Left lung (tissue), 10 donors: ENCODE data around the gene CFAP73. TPM values are rescaled to one million over a fixed set of nuclear protein-coding genes. Genes with fewer than 3 reads are reported as not detected.

Experiments
- ATAC-seq: fragments of 200-7000 bp; cut with Tn5 transposase; one replicate; pipeline ENCODE4 v1.9.1; 2020; ENCODE audit warnings: moderate library complexity
- DNase-seq, 4 donors: peaks; one replicate each; pipeline ENCODE4 v3.0.0-alpha.2; 2013 to 2020
- H3K27ac ChIP-seq, 2 donors: fragments of 200-600 bp; sonication (generic) in 1 of 2; one replicate each; pipeline versions ENCODE4 v1.5.0 to v1.8.0; 2020 to 2021
- H3K27me3 ChIP-seq, 2 donors: fragments of 200-600 bp; sonication (generic) in 1 of 2; one replicate each; pipeline versions ENCODE4 v1.5.0 to v1.8.0; 2020 to 2021
- H3K36me3 ChIP-seq, 2 donors: fragments of 200-600 bp; sonication (generic) in 1 of 2; one replicate each; pipeline versions ENCODE4 v1.5.0 to v1.8.0; 2020 to 2021
- H3K4me1 ChIP-seq, 2 donors: fragments of 200-600 bp; one replicate each; pipeline ENCODE4 v1.8.0; 2021
- H3K4me3 ChIP-seq, 2 donors: fragments of 200-600 bp; sonication (generic) in 1 of 2; one replicate each; pipeline versions ENCODE4 v1.5.0 to v1.8.0; 2020 to 2021; ENCODE audit warnings: mild to moderate bottlenecking in 1 of 2
- H3K9me3 ChIP-seq, 2 donors: fragments of 200-600 bp; sonication (generic) in 1 of 2; one replicate each; pipeline versions ENCODE4 v1.5.0 to v1.8.0; 2020 to 2021
- CTCF ChIP-seq, 2 donors: fragments of 200-600 bp; sonication (generic) in 1 of 2; IDR thresholded peaks; one replicate each; pipeline versions ENCODE4 v1.5.0 to v1.8.0; 2021; ENCODE audit warnings: antibody characterized with exemption in 2 of 2
- intact Hi-C, 2 donors: fragments of 100-400 bp; cut with DNase I; formaldehyde crosslinking; loops; one replicate each; pipeline versions ENCODE4 v1.11.2 to v1.14.2; 2022
- polyA plus RNA-seq, 6 donors: library from polyadenylated mRNA; unstranded; fragments of 120-200 nt; gene quantifications; one replicate each; pipeline ENCODE4 v1.2.1, GENCODE V29; 2013; ENCODE audit not compliant: insufficient read length in 6 of 6
- total RNA-seq, 2 donors: library from RNA; stranded (reverse); fragmentation: NEBNext Ultra II Directional; extraction: Animal tissue kit (Norgen Biotek cat#: 25700); gene quantifications; one replicate each; pipeline ENCODE4 v1.2.1, GENCODE V29; 2021
- donor health status: DM: no; HTN: yes; CAD: no.
- donor health status: DM: no; HTN: no; CAD: no.

The CFAP73 gene
- total and polyA plus RNA-seq, 8 donors = 0.66 to 5.4 (median 3.6) TPM; not detected in 1

- no peaks in the 10 kb centered on the region for H3K4me1 ChIP-seq
- no peak for ATAC-seq
- H3K4me3 ChIP-seq = no peak overlapping the region
- H3K36me3 ChIP-seq = peaks cover 0 to 100% of the 10 kb centered on the region in 2 donors
- intact Hi-C loops = no loop called here
- no peak overlapping the region for H3K27ac ChIP-seq
- no peak for TF ChIP-seq CTCF (IDR thresholded peaks at IDR 0.05)
- no peak for DNase-seq
- no peaks in the 10 kb centered on the region for H3K9me3 ChIP-seq
- no peaks in the 10 kb centered on the region for H3K27me3 ChIP-seq
Measured at GRCh38 chr12:113165521-113166450, 16.3 kb downstream of the CFAP73 start.

GRCh38 chr12:113167868-113168267 lies 18.3 kb downstream of the CFAP73 start:
- Histone ChIP-seq H3K4me1 (no peaks in the 10 kb centered on the region), H3K27me3 (no peaks in the 10 kb centered on the region), H3K36me3 (peaks cover 0 to 100% of the 10 kb centered on the region in 2 donors), H3K27ac (no peak overlapping the region), H3K9me3 (no peaks in the 10 kb centered on the region), H3K4me3 (no peak overlapping the region)
- DNase-seq (no peak), ATAC-seq (no peak)
- no peak for TF ChIP-seq CTCF (IDR thresholded peaks at IDR 0.05)
- intact Hi-C loops = no loop called here

- H3K27ac ChIP-seq = no peak overlapping the region
- H3K27me3 ChIP-seq = no peaks in the 10 kb centered on the region
- DNase-seq (no peak), ATAC-seq (no peak)
- no peak overlapping the region for H3K4me3 ChIP-seq
- peaks cover 0 to 100% of the 10 kb centered on the region in 2 donors for H3K36me3 ChIP-seq
- TF ChIP-seq CTCF (IDR thresholded peaks at IDR 0.05) = no peak
- intact Hi-C loops = loop anchor here in 1 of 2 donors (5.0 kb wide), 1 partner anchor 122 kb away; no protein-coding TSS in a partner anchor
- H3K4me1 ChIP-seq = no peaks in the 10 kb centered on the region
- H3K9me3 ChIP-seq = no peaks in the 10 kb centered on the region
Measured at GRCh38 chr12:113169697-113170096, 20.2 kb downstream of the CFAP73 start.

- TF ChIP-seq CTCF (IDR thresholded peaks at IDR 0.05) = no peak
- ATAC-seq = no peak
- Histone ChIP-seq H3K4me1 (no peaks in the 10 kb centered on the region), H3K27me3 (no peaks in the 10 kb centered on the region), H3K27ac (no peak overlapping the region), H3K9me3 (no peaks in the 10 kb centered on the region), H3K4me3 (no peak overlapping the region), H3K36me3 (peaks cover 0 to 99% of the 10 kb centered on the region in 2 donors)
- intact Hi-C loops = loop anchor here in 1 of 2 donors (5.0 kb wide), 1 partner anchor 123 kb away; no protein-coding TSS in a partner anchor
- no peak for DNase-seq
Measured at GRCh38 chr12:113170457-113170856, 20.9 kb downstream of the CFAP73 start.

GRCh38 chr12:113170926-113171325 lies 21.4 kb downstream of the CFAP73 start:
- ATAC-seq (no peak), DNase-seq (no peak)
- intact Hi-C loops = loop anchor here in 1 of 2 donors (5.0 kb wide), 1 partner anchor 124 kb away; no protein-coding TSS in a partner anchor
- H3K9me3 ChIP-seq = no peaks in the 10 kb centered on the region
- TF ChIP-seq CTCF (IDR thresholded peaks at IDR 0.05) = no peak
- peaks cover 0 to 98% of the 10 kb centered on the region in 2 donors for H3K36me3 ChIP-seq
- no peaks in the 10 kb centered on the region for H3K27me3 ChIP-seq
- H3K4me3 ChIP-seq = no peak overlapping the region
- H3K27ac ChIP-seq = no peak overlapping the region
- no peaks in the 10 kb centered on the region for H3K4me1 ChIP-seq
